ENCODE measurements around the gene DGKA. TPM values are rescaled to one million over a fixed set of nuclear protein-coding genes. Genes with fewer than 3 reads are reported as not detected.

The DGKA gene
- total and polyA plus RNA-seq, 8 donors: 30.6 to 47.6 (median 37.8) TPM

DNA sequence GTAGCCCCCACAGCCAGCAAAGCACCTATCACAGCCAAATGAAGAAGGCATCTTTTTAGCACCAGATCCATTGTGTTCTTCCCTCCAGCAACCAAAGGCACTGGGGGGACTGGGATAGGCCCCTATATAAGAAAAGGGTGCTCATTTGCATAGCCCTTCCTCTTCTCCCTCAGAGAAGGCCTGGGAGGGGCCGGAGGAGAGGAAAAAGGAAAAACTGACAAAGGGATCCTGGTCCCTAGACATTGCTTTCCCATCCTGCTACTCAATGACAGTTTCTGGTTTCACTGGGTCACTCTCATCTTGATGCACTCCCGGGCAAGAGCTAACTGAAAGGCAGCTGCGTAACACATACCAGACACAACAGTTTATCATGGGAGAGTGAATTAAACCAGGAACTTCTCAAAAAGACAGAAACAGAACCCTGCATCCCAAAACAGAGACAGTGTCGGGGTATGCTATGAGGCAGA is 35.0 kb downstream of the DGKA start, which contains the start of gene PMEL:
Gene PMEL (minus strand): TSS at position 102 of the 467 bp plus-strand sequence. CDS start 31 bp downstream, at position 71.
- peaks cover 6 to 23% of the 10 kb centered on the region in 2 donors for H3K4me1 ChIP-seq
- intact Hi-C loops (cut with DNase I): no loop called here
- TF ChIP-seq, protein P1, sequence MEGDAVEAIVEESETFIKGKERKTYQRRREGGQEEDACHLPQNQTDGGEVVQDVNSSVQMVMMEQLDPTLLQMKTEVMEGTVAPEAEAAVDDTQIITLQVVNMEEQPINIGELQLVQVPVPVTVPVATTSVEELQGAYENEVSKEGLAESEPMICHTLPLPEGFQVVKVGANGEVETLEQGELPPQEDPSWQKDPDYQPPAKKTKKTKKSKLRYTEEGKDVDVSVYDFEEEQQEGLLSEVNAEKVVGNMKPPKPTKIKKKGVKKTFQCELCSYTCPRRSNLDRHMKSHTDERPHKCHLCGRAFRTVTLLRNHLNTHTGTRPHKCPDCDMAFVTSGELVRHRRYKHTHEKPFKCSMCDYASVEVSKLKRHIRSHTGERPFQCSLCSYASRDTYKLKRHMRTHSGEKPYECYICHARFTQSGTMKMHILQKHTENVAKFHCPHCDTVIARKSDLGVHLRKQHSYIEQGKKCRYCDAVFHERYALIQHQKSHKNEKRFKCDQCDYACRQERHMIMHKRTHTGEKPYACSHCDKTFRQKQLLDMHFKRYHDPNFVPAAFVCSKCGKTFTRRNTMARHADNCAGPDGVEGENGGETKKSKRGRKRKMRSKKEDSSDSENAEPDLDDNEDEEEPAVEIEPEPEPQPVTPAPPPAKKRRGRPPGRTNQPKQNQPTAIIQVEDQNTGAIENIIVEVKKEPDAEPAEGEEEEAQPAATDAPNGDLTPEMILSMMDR (IDR thresholded peaks at IDR 0.05): no peak
- H3K27ac ChIP-seq: peak within 1 kb of the TSS; percentile 83 to 84
- H3K27me3 ChIP-seq: no peaks in the 10 kb centered on the region
- no peaks in the 10 kb centered on the region for H3K9me3 ChIP-seq
- H3K36me3 ChIP-seq: peaks cover 0 to 2% of the 10 kb centered on the region in 2 donors
- ATAC-seq (peak; percentile 16), DNase-seq (no peak)
- peak within 1 kb of the TSS; percentile 75 to 90 for H3K4me3 ChIP-seq

DNA sequence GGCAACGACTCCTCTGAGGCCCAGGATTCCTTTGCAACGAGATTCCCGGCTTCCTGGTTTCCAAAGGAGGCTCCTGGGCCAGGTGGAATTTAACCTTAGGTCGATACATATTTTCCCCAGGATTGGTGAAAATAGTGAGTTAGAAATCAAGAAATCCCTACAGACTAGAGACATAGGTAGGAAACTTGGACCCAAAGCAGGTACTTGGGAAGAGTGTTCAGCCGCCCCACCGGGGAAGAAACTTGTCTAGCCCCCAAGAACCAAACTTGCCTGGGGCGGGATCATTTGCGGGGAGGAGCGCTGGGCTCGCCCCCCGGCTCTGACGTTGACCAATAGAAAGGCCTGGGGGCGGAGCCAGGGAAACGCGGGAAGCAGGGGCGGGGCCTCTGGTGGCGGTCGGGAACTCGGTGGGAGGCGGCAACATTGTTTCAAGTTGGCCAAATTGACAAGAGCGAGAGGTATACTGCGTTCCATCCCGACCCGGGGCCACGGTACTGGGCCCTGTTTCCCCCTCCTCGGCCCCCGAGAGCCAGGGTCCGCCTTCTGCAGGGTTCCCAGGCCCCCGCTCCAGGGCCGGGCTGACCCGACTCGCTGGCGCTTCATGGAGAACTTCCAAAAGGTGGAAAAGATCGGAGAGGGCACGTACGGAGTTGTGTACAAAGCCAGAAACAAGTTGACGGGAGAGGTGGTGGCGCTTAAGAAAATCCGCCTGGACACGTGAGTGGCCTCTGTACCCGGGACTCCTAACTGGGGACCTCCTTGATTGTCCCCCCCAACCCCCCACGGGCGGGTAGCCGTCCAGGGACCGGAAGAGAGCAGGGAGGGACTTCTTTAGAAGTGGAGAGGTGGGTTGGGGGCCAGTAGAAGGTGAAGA is 35.7 kb downstream of the DGKA start, which contains the start of gene CDK2:
Gene CDK2 (plus strand): TSS at position 423 of the 874 bp plus-strand sequence. CDS start 179 bp downstream, at position 602.
- Histone ChIP-seq H3K9me3 (no peaks in the 10 kb centered on the region), H3K27ac (peak within 1 kb of the TSS; percentile 83 to 84), H3K27me3 (no peaks in the 10 kb centered on the region), H3K4me1 (peaks cover 6 to 28% of the 10 kb centered on the region in 2 donors), H3K36me3 (peaks cover 0 to 8% of the 10 kb centered on the region in 2 donors), H3K4me3 (peak within 1 kb of the TSS; percentile 75 to 90)
- DNase-seq (peak; percentile 85 to 95 (median 92)), ATAC-seq (peak; percentile 98)
- intact Hi-C loops (cut with DNase I): no loop called here
- TF ChIP-seq, protein P1 (IDR thresholded peaks at IDR 0.05): no peak

DNA sequence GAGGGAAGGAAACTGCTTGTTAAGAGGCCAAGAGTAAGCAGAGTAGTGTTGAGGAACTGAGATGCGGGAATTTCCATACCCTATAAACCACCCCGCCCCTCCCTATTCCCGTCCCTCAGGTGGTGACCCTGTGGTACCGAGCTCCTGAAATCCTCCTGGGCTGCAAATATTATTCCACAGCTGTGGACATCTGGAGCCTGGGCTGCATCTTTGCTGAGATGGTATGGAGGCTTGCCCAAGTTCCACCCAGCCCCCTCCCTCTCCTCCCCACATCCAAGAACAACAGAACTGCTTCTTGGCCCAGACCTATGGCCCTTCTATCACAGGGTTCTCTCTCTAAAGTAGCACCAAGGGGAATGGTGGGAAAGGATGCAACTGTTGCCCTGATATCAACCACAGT is 38.4 kb downstream of the DGKA start:
- H3K9me3 ChIP-seq: no peaks in the 10 kb centered on the region
- peaks cover 0 to 8% of the 10 kb centered on the region in 2 donors for H3K36me3 ChIP-seq
- intact Hi-C loops (cut with DNase I): no loop called here
- DNase-seq (peak in 1 of 4 donors; percentile 24), ATAC-seq (no peak)
- H3K4me3 ChIP-seq: no peak overlapping the region
- no peak overlapping the region for H3K27ac ChIP-seq
- TF ChIP-seq, protein P1 (IDR thresholded peaks at IDR 0.05): no peak
- peaks cover 6 to 40% of the 10 kb centered on the region in 2 donors for H3K4me1 ChIP-seq
- H3K27me3 ChIP-seq: no peaks in the 10 kb centered on the region

DNA sequence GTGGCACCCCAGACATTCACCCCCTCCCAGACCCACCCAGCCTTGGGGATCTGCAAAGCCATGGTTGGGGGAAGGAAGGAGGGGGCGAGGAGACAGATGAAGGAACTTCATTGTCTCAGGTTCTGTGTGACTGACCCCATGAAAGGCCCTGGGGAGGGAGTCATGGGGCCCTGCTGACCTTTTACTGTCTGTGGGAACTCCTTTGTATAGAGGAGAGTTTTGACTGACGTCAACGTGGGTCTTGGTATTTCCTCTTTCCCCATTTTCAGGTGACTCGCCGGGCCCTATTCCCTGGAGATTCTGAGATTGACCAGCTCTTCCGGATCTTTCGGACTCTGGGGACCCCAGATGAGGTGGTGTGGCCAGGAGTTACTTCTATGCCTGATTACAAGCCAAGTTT is 39.8 kb downstream of the DGKA start:
- intact Hi-C loops (cut with DNase I): no loop called here
- no peaks in the 10 kb centered on the region for H3K27me3 ChIP-seq
- peaks cover 5 to 51% of the 10 kb centered on the region in 2 donors for H3K4me1 ChIP-seq
- H3K4me3 ChIP-seq: no peak overlapping the region
- no peak overlapping the region for H3K27ac ChIP-seq
- H3K36me3 ChIP-seq: peaks cover 0 to 8% of the 10 kb centered on the region in 2 donors
- TF ChIP-seq, protein P1 (IDR thresholded peaks at IDR 0.05): no peak
- ATAC-seq: no peak
- DNase-seq: no peak
- no peaks in the 10 kb centered on the region for H3K9me3 ChIP-seq

DNA sequence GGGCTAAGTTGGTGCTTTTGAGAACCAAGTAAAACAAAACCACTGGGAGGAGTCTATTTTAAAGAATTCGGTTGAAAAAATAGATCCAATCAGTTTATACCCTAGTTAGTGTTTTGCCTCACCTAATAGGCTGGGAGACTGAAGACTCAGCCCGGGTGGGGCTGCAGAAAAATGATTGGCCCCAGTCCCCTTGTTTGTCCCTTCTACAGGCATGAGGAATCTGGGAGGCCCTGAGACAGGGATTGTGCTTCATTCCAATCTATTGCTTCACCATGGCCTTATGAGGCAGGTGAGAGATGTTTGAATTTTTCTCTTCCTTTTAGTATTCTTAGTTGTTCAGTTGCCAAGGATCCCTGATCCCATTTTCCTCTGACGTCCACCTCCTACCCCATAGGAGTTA is 41.1 kb downstream of the DGKA start:
- H3K4me3 ChIP-seq: peak overlapping the region in 1 of 2 donors; percentile 98
- DNase-seq: no peak
- peak; percentile 5 for ATAC-seq
- intact Hi-C loops (cut with DNase I): no loop called here
- peaks cover 0 to 8% of the 10 kb centered on the region in 2 donors for H3K36me3 ChIP-seq
- no peaks in the 10 kb centered on the region for H3K9me3 ChIP-seq
- TF ChIP-seq, protein P1 (IDR thresholded peaks at IDR 0.05): no peak
- H3K27ac ChIP-seq: peak overlapping the region; percentile 96 to 98
- H3K4me1 ChIP-seq: peaks cover 0 to 57% of the 10 kb centered on the region in 2 donors
- no peaks in the 10 kb centered on the region for H3K27me3 ChIP-seq
